K562 (cell line): ENCODE data around the gene ROM1. TPM values are rescaled to one million over a fixed set of nuclear protein-coding genes. Genes with fewer than 3 reads are reported as not detected.

Experiments used
- C11orf30 ChIP-seq: fragments of 450-650 bp; IDR thresholded peaks from 2 replicates; pipeline ENCODE4 v1.6.1; 2016; ENCODE audit warnings: low read depth, mild to moderate bottlenecking
- FIP1L1 ChIP-seq: fragments of 200-400 bp; formaldehyde crosslinking; IDR thresholded peaks from 2 replicates; pipeline ENCODE4 v1.6.1; 2018; ENCODE audit warnings: mild to moderate bottlenecking, low read depth, low read length; ENCODE audit not compliant: poor library complexity, severe bottlenecking
- ILK ChIP-seq: fragments of 450-650 bp; IDR thresholded peaks from 2 replicates; pipeline ENCODE4 v1.6.1; 2016; ENCODE audit warnings: missing genetic modification characterization, low read depth, mild to moderate bottlenecking, missing compliant biosample characterization, moderate library complexity, borderline replicate concordance
- JUN ChIP-seq, 2 experiments: sonication (generic) in 1 of 2; formaldehyde crosslinking in 1 of 2; IDR thresholded peaks; 2 replicates each; pipeline versions ENCODE4 v1.6.1 to v1.8.0; 2012 to 2022; ENCODE audit warnings: borderline replicate concordance in 2 of 2, mild to moderate bottlenecking in 2 of 2, improper control_type of control experiment in 1 of 2, low read depth in 1 of 2, low read length in 1 of 2, missing genetic modification reagents in 1 of 2
- MTF1 ChIP-seq: fragments of 250-450 bp; sonication (Bioruptor Pico); IDR thresholded peaks from 2 replicates; pipeline ENCODE4 v1.9.0; 2021; ENCODE audit warnings: moderate library complexity, mild to moderate bottlenecking, inconsistent platforms, borderline replicate concordance
- RBBP5 ChIP-seq: fragments of 200-600 bp; sonication (generic); IDR thresholded peaks from 2 replicates; pipeline ENCODE4 v1.6.1; 2012; ENCODE audit warnings: borderline replicate concordance, mild to moderate bottlenecking, low read length, control low read depth, inconsistent platforms; ENCODE audit not compliant: insufficient read depth, poor library complexity, severe bottlenecking
- SRF ChIP-seq, 2 experiments: fragments of 250-450, 450-650 bp in 1 of 2; sonication (Bioruptor Pico) in 1 of 2; sonication (generic) in 1 of 2; formaldehyde crosslinking; IDR thresholded peaks; 2 replicates each; pipeline versions ENCODE4 v1.5.0 to v1.5.1; 2020 to 2022; ENCODE audit warnings: mild to moderate bottlenecking in 1 of 2, missing genetic modification reagents in 1 of 2
- ZBTB1 ChIP-seq: sonication (generic); formaldehyde crosslinking; IDR thresholded peaks from 2 replicates; pipeline ENCODE4 v1.8.1; 2023; ENCODE audit warnings: missing genetic modification reagents, low read depth, mild to moderate bottlenecking, borderline replicate concordance
- polyA plus RNA-seq, 8 experiments: library from polyadenylated mRNA; depleted of rRNA in 4 of 8; stranded (reverse) in 5 of 8; unstranded in 3 of 8; fragments of >200 nt; fragmentation: Nextera tagmentation in 2 of 8; fragmentation: Illumina TruSeq in 1 of 8; extraction: Ambion mirVana in 2 of 8; extraction: Trizol in 1 of 8; gene quantifications; 2 replicates each; pipeline versions ENCODE4 v1.2.1 to v1.2.3, GENCODE V29; 2011 to 2014; ENCODE audit warnings: inconsistent platforms in 1 of 8, missing spikeins in 1 of 8
- total RNA-seq, 7 experiments: library from RNA; depleted of rRNA in 6 of 7; stranded (reverse); fragments of >200 nt in 6 of 7; fragmentation: Illumina TruSeq in 2 of 7; extraction: Trizol in 2 of 7; gene quantifications; 2 replicates each; pipeline versions ENCODE4 v1.2.1 to v1.2.3, GENCODE V29; 2011 to 2021; ENCODE audit warnings: low replicate concordance in 1 of 7
- TF ChIP-seq, protein P1 (sequence below): sonication (generic); formaldehyde crosslinking; IDR thresholded peaks from 2 replicates; pipeline ENCODE4 v1.8.1; 2022; ENCODE audit warnings: missing genetic modification reagents
- TF ChIP-seq, protein P2 (sequence below): sonication (generic); formaldehyde crosslinking; IDR thresholded peaks from 2 replicates; pipeline ENCODE4 v1.8.1; 2023; ENCODE audit warnings: mild to moderate bottlenecking, missing genetic modification reagents, moderate library complexity
- TF ChIP-seq, protein P3 (sequence below), 3 experiments: IDR thresholded peaks in 2 of 3; conservative IDR thresholded peaks in 1 of 3; 2 replicates each; pipeline ENCODE4 v1.5.1; 2011 to 2012; ENCODE audit warnings: low read length in 3 of 3, mild to moderate bottlenecking in 3 of 3, control low read depth in 2 of 3, improper control_type of control experiment in 1 of 3, inconsistent platforms in 1 of 3, low read depth in 1 of 3, mixed read lengths in 1 of 3, moderate library complexity in 1 of 3; ENCODE audit not compliant: insufficient read depth in 2 of 3
- TF ChIP-seq, protein P4 (sequence below): fragments of 450-650 bp; IDR thresholded peaks from 2 replicates; pipeline ENCODE4 v1.6.1; 2018; ENCODE audit not compliant: partially characterized antibody
- TF ChIP-seq, protein P5 (sequence below): fragments of 450-650 bp; formaldehyde crosslinking; IDR thresholded peaks from 2 replicates; pipeline ENCODE4 v1.4.0; 2022; ENCODE audit warnings: missing genetic modification characterization
- TF ChIP-seq, protein P6 (sequence below): fragments of 450-650 bp; IDR thresholded peaks from 2 replicates; pipeline ENCODE4 v1.6.1; 2016; ENCODE audit warnings: missing biosample characterization, missing genetic modification characterization

ROM1 gene
- total and polyA plus RNA-seq, 9 of the 15 experiments (the other 6 are each of a cell fraction or from before 2014, with no cell fraction given) = 0.75 to 4.0 (median 2.6) TPM

DNA sequence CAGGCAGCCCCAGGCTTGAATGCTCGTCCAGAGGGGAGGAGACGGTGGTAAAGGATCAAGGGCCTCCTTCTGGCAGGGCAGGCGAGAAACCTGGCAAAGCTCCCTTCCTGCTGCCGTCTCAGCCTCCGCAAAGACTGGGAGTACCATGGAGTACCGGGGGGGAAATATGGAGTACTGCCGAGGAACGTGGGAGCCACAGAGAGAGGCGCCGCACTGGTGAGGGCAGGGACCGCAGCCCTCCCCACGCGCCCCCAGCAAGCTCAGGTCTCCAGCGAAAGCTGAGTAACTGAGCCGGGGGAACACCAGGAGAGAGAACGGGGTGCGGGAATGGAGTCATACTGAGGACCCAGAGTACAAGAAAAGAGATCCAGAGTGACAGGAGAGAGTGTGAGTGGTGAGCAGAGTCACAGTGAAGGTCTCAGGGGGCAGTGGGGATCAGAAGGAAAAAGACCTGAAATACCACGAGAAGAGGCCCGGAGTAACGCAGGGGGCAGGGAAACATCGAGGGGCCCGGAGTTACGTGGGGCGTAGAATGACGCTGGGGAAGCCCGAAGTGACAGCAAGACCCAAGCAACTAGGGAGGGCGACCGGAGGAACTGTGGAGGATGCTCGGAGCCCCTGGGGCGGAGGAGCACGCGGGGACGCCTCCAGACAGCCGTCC, 1.2 kb upstream of the ROM1 start (continued):
- TF ChIP-seq, protein P1, sequence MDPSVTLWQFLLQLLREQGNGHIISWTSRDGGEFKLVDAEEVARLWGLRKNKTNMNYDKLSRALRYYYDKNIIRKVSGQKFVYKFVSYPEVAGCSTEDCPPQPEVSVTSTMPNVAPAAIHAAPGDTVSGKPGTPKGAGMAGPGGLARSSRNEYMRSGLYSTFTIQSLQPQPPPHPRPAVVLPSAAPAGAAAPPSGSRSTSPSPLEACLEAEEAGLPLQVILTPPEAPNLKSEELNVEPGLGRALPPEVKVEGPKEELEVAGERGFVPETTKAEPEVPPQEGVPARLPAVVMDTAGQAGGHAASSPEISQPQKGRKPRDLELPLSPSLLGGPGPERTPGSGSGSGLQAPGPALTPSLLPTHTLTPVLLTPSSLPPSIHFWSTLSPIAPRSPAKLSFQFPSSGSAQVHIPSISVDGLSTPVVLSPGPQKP (CRISPR knock-in tag) = no peak
- TF ChIP-seq, protein P2, sequence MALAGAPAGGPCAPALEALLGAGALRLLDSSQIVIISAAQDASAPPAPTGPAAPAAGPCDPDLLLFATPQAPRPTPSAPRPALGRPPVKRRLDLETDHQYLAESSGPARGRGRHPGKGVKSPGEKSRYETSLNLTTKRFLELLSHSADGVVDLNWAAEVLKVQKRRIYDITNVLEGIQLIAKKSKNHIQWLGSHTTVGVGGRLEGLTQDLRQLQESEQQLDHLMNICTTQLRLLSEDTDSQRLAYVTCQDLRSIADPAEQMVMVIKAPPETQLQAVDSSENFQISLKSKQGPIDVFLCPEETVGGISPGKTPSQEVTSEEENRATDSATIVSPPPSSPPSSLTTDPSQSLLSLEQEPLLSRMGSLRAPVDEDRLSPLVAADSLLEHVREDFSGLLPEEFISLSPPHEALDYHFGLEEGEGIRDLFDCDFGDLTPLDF = no peak
- TF ChIP-seq RBBP5 (peak; percentile 1), C11orf30 (no peak), FIP1L1 (no peak), JUN (IDR thresholded peaks at IDR 0.05; ENCODE audit: borderline replicate concordance, low read depth, low read length) (no peak), JUN (CRISPR knock-in tag; IDR thresholded peaks at IDR 0.05; ENCODE audit: borderline replicate concordance) (no peak; the same call in 1 of the 2 replicates), ZBTB1 (CRISPR knock-in tag) (no peak), ILK (tag) (no peak), SRF (CRISPR knock-in tag; IDR thresholded peaks at IDR 0.05) (no peak), MTF1 (CRISPR knock-in tag) (no peak)
- TF ChIP-seq, protein P3, sequence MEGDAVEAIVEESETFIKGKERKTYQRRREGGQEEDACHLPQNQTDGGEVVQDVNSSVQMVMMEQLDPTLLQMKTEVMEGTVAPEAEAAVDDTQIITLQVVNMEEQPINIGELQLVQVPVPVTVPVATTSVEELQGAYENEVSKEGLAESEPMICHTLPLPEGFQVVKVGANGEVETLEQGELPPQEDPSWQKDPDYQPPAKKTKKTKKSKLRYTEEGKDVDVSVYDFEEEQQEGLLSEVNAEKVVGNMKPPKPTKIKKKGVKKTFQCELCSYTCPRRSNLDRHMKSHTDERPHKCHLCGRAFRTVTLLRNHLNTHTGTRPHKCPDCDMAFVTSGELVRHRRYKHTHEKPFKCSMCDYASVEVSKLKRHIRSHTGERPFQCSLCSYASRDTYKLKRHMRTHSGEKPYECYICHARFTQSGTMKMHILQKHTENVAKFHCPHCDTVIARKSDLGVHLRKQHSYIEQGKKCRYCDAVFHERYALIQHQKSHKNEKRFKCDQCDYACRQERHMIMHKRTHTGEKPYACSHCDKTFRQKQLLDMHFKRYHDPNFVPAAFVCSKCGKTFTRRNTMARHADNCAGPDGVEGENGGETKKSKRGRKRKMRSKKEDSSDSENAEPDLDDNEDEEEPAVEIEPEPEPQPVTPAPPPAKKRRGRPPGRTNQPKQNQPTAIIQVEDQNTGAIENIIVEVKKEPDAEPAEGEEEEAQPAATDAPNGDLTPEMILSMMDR (IDR thresholded peaks at IDR 0.05 in 2 of 3, conservative IDR thresholded peaks at IDR 0.05 in 1 of 3; ENCODE audit: insufficient read depth in 2 of 3, low read depth in 1 of 3, low read length in 3 of 3) = peak in 1 of 3 experiments; percentile 1; a peak in 1 of 6 replicates
- TF ChIP-seq, protein P4, sequence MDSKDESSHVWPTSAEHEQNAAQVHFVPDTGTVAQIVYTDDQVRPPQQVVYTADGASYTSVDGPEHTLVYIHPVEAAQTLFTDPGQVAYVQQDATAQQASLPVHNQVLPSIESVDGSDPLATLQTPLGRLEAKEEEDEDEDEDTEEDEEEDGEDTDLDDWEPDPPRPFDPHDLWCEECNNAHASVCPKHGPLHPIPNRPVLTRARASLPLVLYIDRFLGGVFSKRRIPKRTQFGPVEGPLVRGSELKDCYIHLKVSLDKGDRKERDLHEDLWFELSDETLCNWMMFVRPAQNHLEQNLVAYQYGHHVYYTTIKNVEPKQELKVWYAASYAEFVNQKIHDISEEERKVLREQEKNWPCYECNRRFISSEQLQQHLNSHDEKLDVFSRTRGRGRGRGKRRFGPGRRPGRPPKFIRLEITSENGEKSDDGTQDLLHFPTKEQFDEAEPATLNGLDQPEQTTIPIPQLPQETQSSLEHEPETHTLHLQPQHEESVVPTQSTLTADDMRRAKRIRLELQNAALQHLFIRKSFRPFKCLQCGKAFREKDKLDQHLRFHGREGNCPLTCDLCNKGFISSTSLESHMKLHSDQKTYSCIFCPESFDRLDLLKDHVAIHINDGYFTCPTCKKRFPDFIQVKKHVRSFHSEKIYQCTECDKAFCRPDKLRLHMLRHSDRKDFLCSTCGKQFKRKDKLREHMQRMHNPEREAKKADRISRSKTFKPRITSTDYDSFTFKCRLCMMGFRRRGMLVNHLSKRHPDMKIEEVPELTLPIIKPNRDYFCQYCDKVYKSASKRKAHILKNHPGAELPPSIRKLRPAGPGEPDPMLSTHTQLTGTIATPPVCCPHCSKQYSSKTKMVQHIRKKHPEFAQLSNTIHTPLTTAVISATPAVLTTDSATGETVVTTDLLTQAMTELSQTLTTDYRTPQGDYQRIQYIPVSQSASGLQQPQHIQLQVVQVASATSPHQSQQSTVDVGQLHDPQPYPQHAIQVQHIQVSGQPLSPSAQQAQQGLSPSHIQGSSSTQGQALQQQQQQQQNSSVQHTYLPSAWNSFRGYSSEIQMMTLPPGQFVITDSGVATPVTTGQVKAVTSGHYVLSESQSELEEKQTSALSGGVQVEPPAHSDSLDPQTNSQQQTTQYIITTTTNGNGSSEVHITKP = no peak
- TF ChIP-seq, protein P5, sequence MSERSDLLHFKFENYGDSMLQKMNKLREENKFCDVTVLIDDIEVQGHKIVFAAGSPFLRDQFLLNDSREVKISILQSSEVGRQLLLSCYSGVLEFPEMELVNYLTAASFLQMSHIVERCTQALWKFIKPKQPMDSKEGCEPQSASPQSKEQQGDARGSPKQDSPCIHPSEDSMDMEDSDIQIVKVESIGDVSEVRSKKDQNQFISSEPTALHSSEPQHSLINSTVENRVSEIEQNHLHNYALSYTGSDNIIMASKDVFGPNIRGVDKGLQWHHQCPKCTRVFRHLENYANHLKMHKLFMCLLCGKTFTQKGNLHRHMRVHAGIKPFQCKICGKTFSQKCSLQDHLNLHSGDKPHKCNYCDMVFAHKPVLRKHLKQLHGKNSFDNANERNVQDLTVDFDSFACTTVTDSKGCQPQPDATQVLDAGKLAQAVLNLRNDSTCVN (CRISPR knock-in tag) = 0 out of 2 replicates have a peak, but pooled peaks have one; percentile 39
- TF ChIP-seq, protein P6, sequence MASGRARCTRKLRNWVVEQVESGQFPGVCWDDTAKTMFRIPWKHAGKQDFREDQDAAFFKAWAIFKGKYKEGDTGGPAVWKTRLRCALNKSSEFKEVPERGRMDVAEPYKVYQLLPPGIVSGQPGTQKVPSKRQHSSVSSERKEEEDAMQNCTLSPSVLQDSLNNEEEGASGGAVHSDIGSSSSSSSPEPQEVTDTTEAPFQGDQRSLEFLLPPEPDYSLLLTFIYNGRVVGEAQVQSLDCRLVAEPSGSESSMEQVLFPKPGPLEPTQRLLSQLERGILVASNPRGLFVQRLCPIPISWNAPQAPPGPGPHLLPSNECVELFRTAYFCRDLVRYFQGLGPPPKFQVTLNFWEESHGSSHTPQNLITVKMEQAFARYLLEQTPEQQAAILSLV = no peak
